Measurements from ENCODE around the gene PDE3A.

PDE3A gene

GRCh38 chr12:20370866-20371519 lies 2.7 kb downstream of the PDE3A start:
- Histone ChIP-seq H2AFZ (ENCODE audit: low read length) (no peak overlapping the region), H3F3A (ENCODE audit: low read depth) (no peaks in the 10 kb centered on the region), H3K9me2 (replicated peaks; ENCODE audit: low read depth, low read length) (no peaks in the 10 kb centered on the region), H4K20me1 (ENCODE audit: insufficient read depth, low read length, poor library complexity, severe bottlenecking) (no peaks in the 10 kb centered on the region), H3K4me1 (ENCODE audit: insufficient read depth, low read length, poor library complexity, severe bottlenecking) (peaks cover 8% of the 10 kb centered on the region), H3K4me2 (ENCODE audit: low read depth, low read length, poor library complexity, severe bottlenecking) (no peak overlapping the region), H3K36me3 (ENCODE audit: insufficient read depth, low read length) (no peaks in the 10 kb centered on the region), H3K9me3 (ENCODE audit: insufficient read depth, low read depth, low read length) (no peaks in the 10 kb centered on the region), H3K27me3 (ENCODE audit: insufficient read depth, low read length, poor library complexity, severe bottlenecking) (no peaks in the 10 kb centered on the region), H3K9ac (ENCODE audit: low read depth, low read length, poor library complexity, severe bottlenecking) (no peak overlapping the region), H3K4me3 (ENCODE audit: low read length, poor library complexity, severe bottlenecking) (no peak overlapping the region), H3K79me2 (ENCODE audit: insufficient read depth, low read length) (no peaks in the 10 kb centered on the region)
- TF ChIP-seq EZH2phosphoT487 (IDR thresholded peaks at IDR 0.05; ENCODE audit: borderline replicate concordance) (no peak), CTCF (conservative IDR thresholded peaks at IDR 0.05; ENCODE audit: low read length) (no peak)

GRCh38 chr12:20372326-20373096 lies 4.2 kb downstream of the PDE3A start:
- Histone ChIP-seq H3K79me2 (ENCODE audit: insufficient read depth, low read length) (no peaks in the 10 kb centered on the region), H3K9ac (ENCODE audit: low read depth, low read length, poor library complexity, severe bottlenecking) (no peak overlapping the region), H3K9me2 (replicated peaks; ENCODE audit: low read depth, low read length) (no peaks in the 10 kb centered on the region), H3K4me1 (ENCODE audit: insufficient read depth, low read length, poor library complexity, severe bottlenecking) (peaks cover 8% of the 10 kb centered on the region), H3K4me3 (ENCODE audit: low read length, poor library complexity, severe bottlenecking) (no peak overlapping the region), H3K27me3 (ENCODE audit: insufficient read depth, low read length, poor library complexity, severe bottlenecking) (no peaks in the 10 kb centered on the region), H3K4me2 (ENCODE audit: low read depth, low read length, poor library complexity, severe bottlenecking) (no peak overlapping the region), H2AFZ (ENCODE audit: low read length) (no peak overlapping the region), H3K36me3 (ENCODE audit: insufficient read depth, low read length) (no peaks in the 10 kb centered on the region), H3F3A (ENCODE audit: low read depth) (no peaks in the 10 kb centered on the region), H4K20me1 (ENCODE audit: insufficient read depth, low read length, poor library complexity, severe bottlenecking) (no peaks in the 10 kb centered on the region), H3K9me3 (ENCODE audit: insufficient read depth, low read depth, low read length) (no peaks in the 10 kb centered on the region)
- TF ChIP-seq EZH2phosphoT487 (IDR thresholded peaks at IDR 0.05; ENCODE audit: borderline replicate concordance) = no peak
- no peak for TF ChIP-seq CTCF (conservative IDR thresholded peaks at IDR 0.05; ENCODE audit: low read length)

GRCh38 chr12:20374795-20375194 lies 6.5 kb downstream of the PDE3A start:
- Histone ChIP-seq H3K9me3 (ENCODE audit: insufficient read depth, low read depth, low read length) (no peaks in the 10 kb centered on the region), H3K36me3 (ENCODE audit: insufficient read depth, low read length) (no peaks in the 10 kb centered on the region), H3K27me3 (ENCODE audit: insufficient read depth, low read length, poor library complexity, severe bottlenecking) (no peaks in the 10 kb centered on the region), H4K20me1 (ENCODE audit: insufficient read depth, low read length, poor library complexity, severe bottlenecking) (no peaks in the 10 kb centered on the region), H3F3A (ENCODE audit: low read depth) (no peaks in the 10 kb centered on the region), H3K4me1 (ENCODE audit: insufficient read depth, low read length, poor library complexity, severe bottlenecking) (peaks cover 8% of the 10 kb centered on the region), H3K4me3 (ENCODE audit: low read length, poor library complexity, severe bottlenecking) (no peak overlapping the region), H3K79me2 (ENCODE audit: insufficient read depth, low read length) (no peaks in the 10 kb centered on the region), H3K4me2 (ENCODE audit: low read depth, low read length, poor library complexity, severe bottlenecking) (no peak overlapping the region), H3K9me2 (replicated peaks; ENCODE audit: low read depth, low read length) (no peaks in the 10 kb centered on the region), H2AFZ (ENCODE audit: low read length) (no peak overlapping the region), H3K9ac (ENCODE audit: low read depth, low read length, poor library complexity, severe bottlenecking) (no peak overlapping the region)
- TF ChIP-seq EZH2phosphoT487 (IDR thresholded peaks at IDR 0.05; ENCODE audit: borderline replicate concordance) (no peak), CTCF (conservative IDR thresholded peaks at IDR 0.05; ENCODE audit: low read length) (no peak)

All from Loucy (cell line).